GM12864 (cell line): ENCODE data around the gene ZNF416.

ENCODE experiments used
- DNase-seq: peaks from one replicate; pipeline ENCODE4 v3.0.0-alpha.2; 2011; ENCODE audit warnings: low read depth
- H3K4me3 ChIP-seq: 2 replicates; pipeline ENCODE4 v1.5.1; 2011; ENCODE audit warnings: mild to moderate bottlenecking, low read depth, low read length, control low read depth
- TF ChIP-seq, protein P1 (sequence below): IDR thresholded peaks from 2 replicates; pipeline ENCODE4 v1.5.1; 2011; ENCODE audit warnings: low read depth, mild to moderate bottlenecking, moderate library complexity, low read length, control low read depth, inconsistent platforms; ENCODE audit errors: missing control alignments

ZNF416 gene

GRCh38 chr19:57578487-57579205 is at the start of gene ZNF416:
ZNF416 (minus strand) TSS chr19:57578911; CDS start chr19:57578704, 207 bp downstream.
- peak; percentile 99 for DNase-seq
- TF ChIP-seq, protein P1, sequence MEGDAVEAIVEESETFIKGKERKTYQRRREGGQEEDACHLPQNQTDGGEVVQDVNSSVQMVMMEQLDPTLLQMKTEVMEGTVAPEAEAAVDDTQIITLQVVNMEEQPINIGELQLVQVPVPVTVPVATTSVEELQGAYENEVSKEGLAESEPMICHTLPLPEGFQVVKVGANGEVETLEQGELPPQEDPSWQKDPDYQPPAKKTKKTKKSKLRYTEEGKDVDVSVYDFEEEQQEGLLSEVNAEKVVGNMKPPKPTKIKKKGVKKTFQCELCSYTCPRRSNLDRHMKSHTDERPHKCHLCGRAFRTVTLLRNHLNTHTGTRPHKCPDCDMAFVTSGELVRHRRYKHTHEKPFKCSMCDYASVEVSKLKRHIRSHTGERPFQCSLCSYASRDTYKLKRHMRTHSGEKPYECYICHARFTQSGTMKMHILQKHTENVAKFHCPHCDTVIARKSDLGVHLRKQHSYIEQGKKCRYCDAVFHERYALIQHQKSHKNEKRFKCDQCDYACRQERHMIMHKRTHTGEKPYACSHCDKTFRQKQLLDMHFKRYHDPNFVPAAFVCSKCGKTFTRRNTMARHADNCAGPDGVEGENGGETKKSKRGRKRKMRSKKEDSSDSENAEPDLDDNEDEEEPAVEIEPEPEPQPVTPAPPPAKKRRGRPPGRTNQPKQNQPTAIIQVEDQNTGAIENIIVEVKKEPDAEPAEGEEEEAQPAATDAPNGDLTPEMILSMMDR = peak; percentile 1
- peak within 1 kb of the TSS; percentile 88 for H3K4me3 ChIP-seq

DNA sequence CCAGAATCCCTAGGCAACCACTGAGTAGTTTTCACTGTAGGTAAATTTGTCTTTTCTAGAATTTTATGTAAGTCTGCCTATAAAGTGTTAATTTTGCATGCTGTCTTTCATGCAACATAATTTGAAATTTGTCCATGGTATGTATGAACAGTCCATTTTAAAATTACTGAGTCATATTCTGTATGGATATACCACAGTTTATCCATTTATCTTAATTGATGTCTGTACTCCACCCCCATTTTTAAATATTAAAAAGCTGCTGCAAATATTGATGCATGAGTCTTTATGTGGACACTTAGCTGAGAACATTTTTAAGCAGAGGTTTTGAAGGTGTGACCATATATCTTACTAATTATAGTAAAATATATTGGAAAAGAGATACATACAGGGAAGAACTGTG is 44.4 kb upstream of the ZNF416 start:
- TF ChIP-seq, protein P1 = no peak
- H3K4me3 ChIP-seq = no peak overlapping the region
- DNase-seq = no peak

GRCh38 chr19:57620673-57621348 is 42.1 kb upstream of the ZNF416 start:
- DNase-seq = no peak
- no peak overlapping the region for H3K4me3 ChIP-seq
- TF ChIP-seq, protein P1 = no peak

DNA sequence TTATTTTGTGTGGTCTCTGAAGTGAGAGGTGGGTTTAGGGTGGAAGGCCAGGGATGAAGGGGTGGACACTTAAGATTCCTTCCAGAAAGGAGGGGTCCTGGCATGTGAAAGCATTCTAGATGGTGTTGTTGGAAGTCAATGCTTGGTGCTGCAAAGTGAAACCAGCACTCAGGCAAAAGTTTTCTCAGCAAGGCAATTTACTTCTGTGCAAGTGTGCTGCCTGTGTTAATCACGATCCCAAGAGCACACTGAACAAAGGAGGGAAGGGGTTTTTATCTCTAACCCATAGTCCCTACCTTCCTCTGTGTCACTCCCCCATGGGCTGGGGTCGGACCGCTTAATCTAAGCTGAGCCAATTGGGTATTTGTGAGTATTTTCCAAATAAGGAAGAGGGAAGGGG is 36.6 kb upstream of the ZNF416 start:
- no peak for DNase-seq
- TF ChIP-seq, protein P1 = no peak
- H3K4me3 ChIP-seq = no peak overlapping the region

- TF ChIP-seq, protein P1 = peak; percentile 16
- H3K4me3 ChIP-seq = peak within 1 kb of the TSS; percentile 59
- peak; percentile 83 for DNase-seq
Measured at GRCh38 chr19:57613941-57614743, 35.4 kb upstream of the ZNF416 start, which contains the start of gene ZNF134. ZNF134 (plus strand) TSS chr19:57614242; CDS start chr19:57619469, 5,227 bp downstream.

DNA sequence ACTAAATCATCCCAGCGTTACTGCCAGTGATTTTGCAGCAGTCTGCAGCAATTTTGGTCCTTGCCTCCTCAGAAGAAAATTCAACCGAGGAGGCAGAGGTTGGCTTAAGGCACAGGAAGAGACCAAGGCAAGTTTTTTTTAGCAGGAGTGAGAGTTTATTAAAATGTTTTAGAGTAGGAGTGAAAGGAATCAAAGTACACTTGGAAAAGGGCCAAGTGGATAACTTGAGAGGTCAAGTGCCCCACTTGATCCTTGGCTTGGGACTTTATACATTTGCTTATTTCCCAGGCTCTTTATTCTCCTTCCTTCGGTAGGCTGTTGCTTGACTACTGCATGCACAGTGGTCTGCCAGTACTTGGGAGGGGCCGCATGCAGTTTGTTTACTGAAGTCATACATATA is 32.4 kb upstream of the ZNF416 start:
- H3K4me3 ChIP-seq = no peak overlapping the region
- TF ChIP-seq, protein P1 = no peak
- DNase-seq = no peak
